HG02884 (cell line): ENCODE measurements around the gene VPS35.

Experiments
- ATAC-seq: cut with Tn5 transposase; IDR thresholded peaks from one replicate; pipeline ENCODE4 v1.9.1; 2021; ENCODE audit warnings: mild to moderate bottlenecking, moderate library complexity; ENCODE audit not compliant: unreplicated experiment

Gene VPS35

DNA sequence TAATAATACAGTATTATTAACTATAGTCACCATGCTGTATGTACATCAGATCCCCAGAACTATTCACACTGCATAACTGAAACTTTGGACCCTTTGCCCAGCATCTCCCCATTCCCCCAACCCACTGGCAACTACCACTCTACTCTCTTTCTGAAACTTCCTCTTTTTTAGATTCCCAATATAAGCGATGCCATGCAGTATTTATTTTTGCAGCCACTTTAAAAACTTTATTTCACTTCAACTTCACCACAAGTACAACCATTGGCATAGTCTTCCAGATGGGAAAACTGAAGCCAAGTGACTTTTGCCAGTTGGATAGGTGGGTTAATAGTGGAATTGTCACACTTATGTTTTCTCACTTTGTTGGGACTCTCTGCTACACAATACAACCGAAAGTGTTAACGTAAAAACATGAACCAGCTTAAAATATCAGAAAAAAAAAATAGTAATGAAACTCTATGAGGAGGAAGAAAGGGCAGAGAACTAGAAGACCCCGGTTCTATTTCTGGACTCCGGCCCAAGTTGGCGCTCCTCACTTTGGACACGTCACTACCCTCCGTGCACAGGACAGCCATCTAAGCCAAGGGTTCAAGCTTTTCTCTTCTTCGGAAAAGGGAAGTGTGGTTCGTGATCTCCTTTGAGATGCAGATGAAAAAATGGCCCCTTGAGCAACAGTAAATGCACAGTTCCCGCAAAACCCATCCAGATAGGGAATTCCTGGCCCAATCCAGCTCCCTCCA is 68.5 kb downstream of the VPS35 start:
- peak; percentile 22 for ATAC-seq

DNA sequence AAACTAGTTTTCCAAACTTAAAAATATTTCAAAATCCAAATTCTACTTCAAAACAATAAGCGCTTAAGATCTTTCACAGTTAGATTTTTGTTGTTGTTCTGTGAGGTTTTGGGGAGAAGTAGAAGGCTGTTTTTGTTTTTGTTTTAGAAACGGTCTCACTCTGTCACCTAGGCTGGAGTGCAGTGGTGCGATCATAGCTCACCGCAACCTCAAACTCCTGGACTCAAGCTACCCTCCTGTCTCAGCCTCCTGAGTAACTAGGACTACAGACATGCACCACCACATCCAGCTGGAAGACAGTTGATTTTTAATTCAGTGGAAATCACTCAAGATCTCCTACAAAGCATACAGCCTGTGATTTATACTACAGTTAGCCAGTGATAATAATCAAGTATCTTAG is 70.5 kb downstream of the VPS35 start:
- no peak for ATAC-seq

DNA sequence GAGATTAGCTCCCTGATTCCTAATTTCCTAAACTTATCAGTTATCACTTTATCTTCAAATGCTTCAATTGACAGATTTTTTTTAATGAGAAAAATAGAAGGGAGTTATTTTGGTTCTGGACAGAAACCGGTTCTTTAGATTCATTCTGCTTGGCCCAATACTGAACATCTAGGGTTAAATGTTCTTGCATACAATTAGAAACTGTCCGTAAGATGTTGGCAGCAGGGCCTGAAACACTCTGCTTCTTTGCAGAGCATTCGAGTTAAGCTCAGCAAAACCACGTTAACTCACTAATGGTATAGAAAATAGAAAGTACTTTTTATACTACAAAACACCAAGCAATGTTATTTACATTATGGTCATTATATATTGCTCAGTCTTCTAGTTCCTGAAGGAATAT is 75.0 kb downstream of the VPS35 start:
- ATAC-seq: no peak

DNA sequence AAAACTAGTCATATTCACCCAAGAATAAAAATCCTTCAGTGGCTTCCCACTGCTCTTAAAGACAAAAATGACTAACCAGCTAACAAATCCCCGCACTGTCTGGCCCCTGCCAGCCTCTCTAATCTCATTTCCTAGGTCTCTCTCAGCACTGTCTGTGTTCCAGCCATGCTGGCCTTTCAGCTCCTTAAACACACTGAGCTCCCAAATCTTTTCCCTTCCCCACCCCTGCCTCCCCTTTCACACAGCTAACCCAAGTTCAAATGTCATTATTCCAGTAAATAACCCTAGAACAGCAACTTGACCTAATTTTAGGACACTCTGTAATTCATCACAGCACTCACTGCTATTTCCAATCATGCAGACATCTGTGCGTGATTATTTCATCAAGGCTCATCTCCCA is 75.6 kb downstream of the VPS35 start:
- no peak for ATAC-seq

DNA sequence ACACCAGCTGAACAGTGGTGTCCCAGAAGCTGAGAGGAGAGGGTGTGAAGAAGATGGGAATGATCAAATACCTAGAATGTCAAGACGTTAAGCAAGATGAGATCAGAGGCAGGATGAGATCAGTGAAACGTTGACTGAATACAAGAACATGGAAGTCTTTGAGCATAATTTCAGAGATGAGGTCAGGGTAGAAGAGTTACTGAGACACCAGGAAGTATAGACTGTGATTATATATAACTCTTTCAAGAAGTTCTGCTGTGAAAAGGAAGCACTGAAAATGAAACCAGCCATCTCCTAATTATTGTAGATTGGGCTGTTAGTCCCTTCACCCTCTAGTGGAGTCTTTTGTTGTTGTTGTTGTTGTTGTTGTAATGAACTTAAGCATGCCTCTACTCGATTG is 76.9 kb downstream of the VPS35 start:
- peak; percentile 75 for ATAC-seq

DNA sequence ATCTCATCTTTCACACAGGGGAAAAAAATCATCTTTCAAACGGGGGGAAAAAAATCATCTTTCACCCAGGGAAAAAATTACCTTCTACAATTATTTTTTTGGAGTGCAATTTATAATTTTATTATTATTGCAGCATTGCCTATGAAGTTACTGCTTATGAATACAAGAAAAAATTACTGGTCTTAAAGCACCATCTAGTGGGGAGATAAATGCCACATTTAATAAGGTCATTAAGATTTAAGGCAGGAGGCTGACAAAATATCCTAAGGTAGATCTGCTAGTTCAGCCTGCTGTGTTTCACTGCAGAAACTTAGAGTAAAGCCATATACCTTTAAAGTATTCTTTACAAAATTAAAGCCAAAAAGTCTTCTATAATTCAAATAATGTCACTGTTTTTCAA is 81.4 kb downstream of the VPS35 start:
- ATAC-seq: no peak

DNA sequence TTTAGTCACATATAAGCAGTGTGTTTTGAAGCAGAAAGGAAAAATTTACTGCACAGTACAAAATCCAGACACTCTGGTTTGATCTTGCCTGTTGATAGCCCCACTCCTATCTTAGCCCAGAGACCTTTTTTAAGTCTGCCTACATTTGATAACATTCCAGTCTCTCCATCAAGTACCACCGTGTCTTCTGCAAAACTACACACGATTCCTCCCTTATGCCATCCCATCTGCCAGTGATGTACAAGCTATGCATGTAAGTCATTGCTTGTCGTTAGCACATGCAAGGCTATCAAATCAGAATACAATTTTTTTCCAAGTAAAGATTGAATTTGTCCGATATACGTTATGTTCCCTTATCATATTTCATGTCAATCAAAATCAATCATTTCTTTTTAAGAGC is 82.7 kb downstream of the VPS35 start:
- no peak for ATAC-seq
